GM23338 (cell line): ENCODE results near the gene TMEM236. TPM values are rescaled to one million over a fixed set of nuclear protein-coding genes. Genes with fewer than 3 reads are reported as not detected.
A peak's percentile ranks its signal among the peaks of the same experiment; 100 is the strongest.

Source experiments
- ATAC-seq: fragments of 200-7000 bp; cut with Tn5 transposase; 3 replicates; pipeline ENCODE4 v1.9.1; 2020
- DNase-seq: peaks from one replicate; pipeline ENCODE4 v3.0.0-alpha.2; 2015; ENCODE audit warnings: low spot score
- H2AFZ ChIP-seq: fragments of 200-600 bp; sonication (generic); 2 replicates; pipeline ENCODE4 v1.8.0; 2016; ENCODE audit warnings: antibody characterized with exemption, mild to moderate bottlenecking, moderate library complexity
- H3F3A ChIP-seq: fragments of 200-600 bp; sonication (generic); replicated peaks from 2 replicates; pipeline ENCODE4 v1.8.0; 2017; ENCODE audit warnings: antibody characterized with exemption, mixed run types, low read depth
- H3K27ac ChIP-seq: fragments of 200-600 bp; sonication (generic); 2 replicates; pipeline ENCODE4 v1.6.1; 2016; ENCODE audit warnings: low read depth
- H3K27me3 ChIP-seq: fragments of 200-600 bp; sonication (generic); 2 replicates; pipeline ENCODE4 v1.8.0; 2016; ENCODE audit warnings: mild to moderate bottlenecking, mixed run types, moderate library complexity; ENCODE audit not compliant: insufficient read depth
- H3K36me3 ChIP-seq: fragments of 200-600 bp; sonication (generic); 2 replicates; pipeline ENCODE4 v1.8.0; 2016; ENCODE audit warnings: mild to moderate bottlenecking; ENCODE audit not compliant: insufficient read depth
- H3K4me1 ChIP-seq: fragments of 200-600 bp; sonication (generic); 2 replicates; pipeline ENCODE4 v1.8.0; 2016; ENCODE audit warnings: mild to moderate bottlenecking, moderate library complexity; ENCODE audit not compliant: insufficient read depth
- H3K4me2 ChIP-seq: fragments of 200-600 bp; sonication (generic); 2 replicates; pipeline ENCODE4 v1.7.1; 2017; ENCODE audit warnings: mixed run types
- H3K4me3 ChIP-seq: fragments of 200-600 bp; sonication (generic); 2 replicates; pipeline ENCODE4 v1.6.1; 2016; ENCODE audit warnings: mixed run types
- H3K79me2 ChIP-seq: fragments of 200-600 bp; sonication (generic); replicated peaks from 2 replicates; pipeline ENCODE4 v1.8.0; 2017; ENCODE audit warnings: mild to moderate bottlenecking; ENCODE audit not compliant: insufficient read depth
- H3K9me2 ChIP-seq: fragments of 200-600 bp; sonication (generic); 2 replicates; pipeline ENCODE4 v1.8.0; 2017; ENCODE audit not compliant: insufficient read depth
- H4K20me1 ChIP-seq: fragments of 200-600 bp; sonication (generic); replicated peaks from 2 replicates; pipeline ENCODE4 v1.8.0; 2017; ENCODE audit warnings: mild to moderate bottlenecking; ENCODE audit not compliant: insufficient read depth
- H3K27ac Mint-ChIP-seq: 2 replicates; pipeline ENCODE4 v1.8.0; 2020; ENCODE audit warnings: inconsistent platforms, mild to moderate bottlenecking, moderate library complexity, mixed read lengths
- H3K27me3 Mint-ChIP-seq: 3 replicates; pipeline ENCODE4 v1.8.0; 2022; ENCODE audit warnings: low read depth, mild to moderate bottlenecking, moderate library complexity, mixed read lengths, inconsistent platforms; ENCODE audit not compliant: insufficient read depth, poor library complexity
- H3K36me3 Mint-ChIP-seq: 3 replicates; pipeline ENCODE4 v1.8.0; 2021; ENCODE audit warnings: low read depth, mild to moderate bottlenecking, inconsistent platforms, moderate library complexity, mixed read lengths
- H3K4me1 Mint-ChIP-seq: 3 replicates; pipeline ENCODE4 v1.8.0; 2020; ENCODE audit warnings: mild to moderate bottlenecking, inconsistent platforms, mixed read lengths
- H3K4me3 Mint-ChIP-seq: 3 replicates; pipeline ENCODE4 v1.8.0; 2021; ENCODE audit warnings: moderate library complexity, mild to moderate bottlenecking, inconsistent platforms, mixed read lengths
- H3K9me3 Mint-ChIP-seq: 3 replicates; pipeline ENCODE4 v1.8.0; 2020; ENCODE audit warnings: moderate library complexity, mild to moderate bottlenecking, inconsistent platforms, mixed read lengths
- CREB1 ChIP-seq: fragments of 250-450 bp; sonication (Bioruptor Pico); IDR thresholded peaks from 2 replicates; pipeline ENCODE4 v1.5.0; 2020; ENCODE audit warnings: low read depth, mild to moderate bottlenecking, moderate library complexity
- CTCF ChIP-seq, 2 experiments: fragments of 200-600 bp in 1 of 2; sonication (generic) in 1 of 2; conservative IDR thresholded peaks; 2 replicates each; pipeline versions ENCODE4 v1.5.1 to v1.6.1; 2016 to 2017; ENCODE audit warnings: antibody characterized with exemption in 2 of 2, low read depth in 2 of 2, mild to moderate bottlenecking in 2 of 2, moderate library complexity in 1 of 2
- EZH2phosphoT487 ChIP-seq: fragments of 200-600 bp; sonication (generic); IDR thresholded peaks from one replicate; pipeline ENCODE4 v1.8.1; 2018; ENCODE audit warnings: antibody characterized with exemption; ENCODE audit not compliant: unreplicated experiment
- POLR2AphosphoS5 ChIP-seq: IDR thresholded peaks from 2 replicates; pipeline ENCODE4 v1.6.1; 2016; ENCODE audit warnings: antibody characterized with exemption, low read depth
- STAT1 ChIP-seq: IDR thresholded peaks from one replicate; pipeline ENCODE4 v1.6.1; 2016; ENCODE audit warnings: antibody characterized with exemption; ENCODE audit not compliant: unreplicated experiment
- ZNF114 ChIP-seq: fragments of 250-450 bp; sonication (Bioruptor Pico); IDR thresholded peaks from 2 replicates; pipeline ENCODE4 v1.5.0; 2020; ENCODE audit warnings: mild to moderate bottlenecking, moderate library complexity
- ZNF462 ChIP-seq: fragments of 250-450 bp; sonication (Bioruptor Pico); IDR thresholded peaks from 2 replicates; pipeline ENCODE4 v1.5.0; 2020; ENCODE audit warnings: mild to moderate bottlenecking, moderate library complexity
- polyA plus RNA-seq: library from polyadenylated mRNA; unstranded; fragments of >200 nt; fragmentation: Nextera tagmentation; extraction: Ambion mirVana; gene quantifications from 2 replicates; pipeline ENCODE4 v1.2.1, GENCODE V29; 2016
- total RNA-seq: library from RNA; depleted of rRNA; stranded (reverse); fragments of >200 nt; shearing (Covaris generic); gene quantifications from 2 replicates; pipeline ENCODE4 v1.2.3, GENCODE V29; 2014

Gene TMEM236
- total and polyA plus RNA-seq, 2 experiments from 2014 or later, result 0.03 TPM

- no peak for TF ChIP-seq ZNF462
- TF ChIP-seq CREB1 (CRISPR knock-in tag), result no peak
- no peak for TF ChIP-seq ZNF114 (CRISPR knock-in tag)
- no peak for TF ChIP-seq EZH2phosphoT487
- no peak for TF ChIP-seq STAT1
Measured at GRCh38 chr10:17735166-17735941, 16.6 kb upstream of the TMEM236 start (continued).

GRCh38 chr10:17736223-17736622 lies 15.8 kb upstream of the TMEM236 start:
- Histone ChIP-seq H3K4me1 (no peaks in the 10 kb centered on the region), H3K4me2 (no peak overlapping the region), H2AFZ (no peak overlapping the region), H3F3A (no peaks in the 10 kb centered on the region), H4K20me1 (no peaks in the 10 kb centered on the region), H3K9me2 (no peaks in the 10 kb centered on the region), H3K27ac (no peak overlapping the region), H3K27me3 (no peaks in the 10 kb centered on the region), H3K4me3 (no peak overlapping the region), H3K36me3 (no peaks in the 10 kb centered on the region), H3K79me2 (no peaks in the 10 kb centered on the region)
- H3K4me1 Mint-ChIP-seq, result no peaks in the 10 kb centered on the region
- DNase-seq, result no peak
- H3K36me3 Mint-ChIP-seq, result no peaks in the 10 kb centered on the region
- no peaks in the 10 kb centered on the region for H3K9me3 Mint-ChIP-seq
- peaks cover 4% of the 10 kb centered on the region for H3K27me3 Mint-ChIP-seq
- no peak overlapping the region for H3K4me3 Mint-ChIP-seq
- no peak overlapping the region for H3K27ac Mint-ChIP-seq
- no peak for ATAC-seq
- TF ChIP-seq ZNF462 (no peak), EZH2phosphoT487 (no peak), CTCF (conservative IDR thresholded peaks at IDR 0.05; ENCODE audit: low read depth in 2 of 2) (peak; percentile 33 to 41), POLR2AphosphoS5 (no peak)
